Body of pancreas (tissue), 4 donors: ENCODE measurements around the gene OR52K2.
"Not testable (repeated sequence)": the region's sequence is repeated elsewhere in the genome, so short reads cannot be mapped to it uniquely, and the experiment has no call there.

Source experiments
- CTCF ChIP-seq, 7 experiments: fragments of 450-650 bp in 4 of 7; fragments of 200-600 bp in 3 of 7; sonication (generic) in 3 of 7; IDR thresholded peaks; one replicate each; pipeline ENCODE4 v1.5.1; 2016 to 2019; ENCODE audit warnings: antibody characterized with exemption in 7 of 7
- POLR2A ChIP-seq, 3 donors: fragments of 450-650 bp; IDR thresholded peaks; one replicate each; pipeline ENCODE4 v1.6.1; 2016; ENCODE audit warnings: antibody characterized with exemption in 3 of 3, mild to moderate bottlenecking in 2 of 3

- not testable (repeated sequence) for TF ChIP-seq CTCF, POLR2A (IDR thresholded peaks at IDR 0.05)
These were observed 42.3 kb downstream of the OR52K2 start for GRCh38 chr11:4491405-4491804.
